HCT116 (cell line): Measurements from ENCODE around the gene SLC7A8. TPM values are rescaled to one million over a fixed set of nuclear protein-coding genes. Genes with fewer than 3 reads are reported as not detected.

Source experiments
- ATAC-seq: fragments of 200-7000 bp; cut with Tn5 transposase; 2 replicates; pipeline ENCODE4 v1.9.1; 2020; ENCODE audit warnings: mild to moderate bottlenecking, moderate library complexity
- BruUV-seq: library from RNA; stranded (reverse); fragments of 400-500 nt; replicated peaks from 2 replicates; lab custom pipeline; 2021; lab: Mats Ljungman, UMichigan
- CTCF ChIA-PET: fragments of 300-600 bp; sonication (Branson Sonifier 250); formaldehyde crosslinking; loops from one replicate; lab custom pipeline; 2021; ENCODE audit warnings: antibody characterized with exemption; lab: Charles Lee
- POLR2A ChIA-PET: fragments of 300-600, 350-600 bp; sonication (Branson Sonifier 250); formaldehyde crosslinking; loops from one replicate; lab custom pipeline; 2021; ENCODE audit warnings: antibody characterized with exemption; lab: Charles Lee
- RAD21 ChIA-PET, 2 experiments: fragments of 300-600 bp; sonication (Branson Sonifier 250); formaldehyde crosslinking; loops; one replicate each; lab custom pipeline; 2023; ENCODE audit warnings: low total read pairs in 2 of 2; ENCODE audit not compliant: uncharacterized antibody in 2 of 2, unreplicated experiment in 2 of 2, low non-redundant PET in 1 of 2; lab: Charles Lee
- DNase-seq: peaks from one replicate; pipeline ENCODE4 v3.0.0-alpha.2; 2010; ENCODE audit warnings: low read depth, low spot score
- H2AFZ ChIP-seq: fragments of 200-600 bp; shearing (Covaris generic), sonication (generic); 2 replicates; pipeline ENCODE4 v1.6.1; 2017; ENCODE audit warnings: low read depth, mixed run types, mixed read lengths, antibody characterized with exemption, low read length; ENCODE audit not compliant: poor library complexity, severe bottlenecking
- H3K27ac ChIP-seq: 2 replicates; pipeline ENCODE4 v1.5.1; 2012; ENCODE audit warnings: low read depth, low read length
- H3K27me3 ChIP-seq: fragments of 200-600 bp; sonication (generic); 2 replicates; pipeline ENCODE4 v1.6.1; 2016; ENCODE audit warnings: mixed run types, low read length, mixed read lengths; ENCODE audit not compliant: insufficient read depth
- H3K36me3 ChIP-seq, 2 experiments: fragments of 200-500 bp in 1 of 2; fragments of 200-600 bp in 1 of 2; sonication (Bioruptor generic) in 1 of 2; sonication (generic) in 1 of 2; 2 replicates each; pipeline versions ENCODE4 v1.5.1 to v1.6.1; 2014 to 2016; ENCODE audit warnings: low read length in 2 of 2, inconsistent platforms in 1 of 2, mixed read lengths in 1 of 2, mixed run types in 1 of 2; ENCODE audit not compliant: insufficient read depth in 2 of 2, control insufficient read depth in 1 of 2
- H3K4me1 ChIP-seq, 2 experiments: fragments of 200-600 bp in 1 of 2; sonication (generic) in 1 of 2; 2 replicates each; pipeline versions ENCODE4 v1.5.1 to v1.6.1; 2012 to 2017; ENCODE audit warnings: low read length in 2 of 2, inconsistent platforms in 1 of 2, mild to moderate bottlenecking in 1 of 2, mixed read lengths in 1 of 2, mixed run types in 1 of 2, moderate library complexity in 1 of 2; ENCODE audit not compliant: insufficient read depth in 2 of 2, control insufficient read depth in 1 of 2
- H3K4me2 ChIP-seq: fragments of 200-600 bp; sonication (generic); 2 replicates; pipeline ENCODE4 v1.6.1; 2017; ENCODE audit warnings: mixed run types, low read length, mixed read lengths
- H3K4me3 ChIP-seq, 2 experiments: fragments of 200-600 bp in 1 of 2; sonication (generic) in 1 of 2; replicated peaks in 1 of 2; 2 replicates each; pipeline ENCODE4 v1.5.1; 2011 to 2016; ENCODE audit warnings: low read length in 2 of 2, control low read depth in 1 of 2, low read depth in 1 of 2, mild to moderate bottlenecking in 1 of 2, mixed read lengths in 1 of 2, mixed run types in 1 of 2
- H3K79me2 ChIP-seq: fragments of 200-600 bp; sonication (generic); 2 replicates; pipeline ENCODE4 v1.6.1; 2017; ENCODE audit warnings: mild to moderate bottlenecking, mixed run types, low read length, moderate library complexity, mixed read lengths; ENCODE audit not compliant: insufficient read depth
- H3K9ac ChIP-seq: fragments of 200-600 bp; sonication (generic); 2 replicates; pipeline ENCODE4 v1.6.1; 2016; ENCODE audit warnings: low read length, mixed read lengths
- H3K9me2 ChIP-seq: fragments of 200-600 bp; sonication (generic), shearing (Covaris generic); 2 replicates; pipeline ENCODE4 v1.6.1; 2017; ENCODE audit warnings: mixed run types, mild to moderate bottlenecking, moderate library complexity; ENCODE audit not compliant: insufficient read depth
- H3K9me3 ChIP-seq, 2 experiments: fragments of 200-500 bp in 1 of 2; fragments of 200-600 bp in 1 of 2; sonication (Bioruptor generic) in 1 of 2; sonication (generic) in 1 of 2; 2 replicates each; pipeline ENCODE4 v1.6.1; 2014 to 2017; ENCODE audit warnings: low read length in 2 of 2, mixed read lengths in 2 of 2, inconsistent platforms in 1 of 2, low read depth in 1 of 2, mild to moderate bottlenecking in 1 of 2, mixed run types in 1 of 2, moderate library complexity in 1 of 2; ENCODE audit not compliant: control insufficient read depth in 1 of 2, insufficient read depth in 1 of 2
- H4K20me1 ChIP-seq: fragments of 200-600 bp; sonication (generic), shearing (Covaris generic); 2 replicates; pipeline ENCODE4 v1.6.1; 2017; ENCODE audit warnings: mixed run types, mild to moderate bottlenecking, moderate library complexity; ENCODE audit not compliant: insufficient read depth
- CEBPB ChIP-seq: IDR thresholded peaks from 2 replicates; pipeline ENCODE4 v1.6.1; 2012; ENCODE audit warnings: low read depth
- EGR1 ChIP-seq: IDR thresholded peaks from 2 replicates; pipeline ENCODE4 v1.6.1; 2012; ENCODE audit warnings: low read depth
- ELF1 ChIP-seq: IDR thresholded peaks from 2 replicates; pipeline ENCODE4 v1.6.1; 2012; ENCODE audit warnings: low read depth, borderline replicate concordance
- EZH2phosphoT487 ChIP-seq: fragments of 200-600 bp; IDR thresholded peaks from 2 replicates; pipeline ENCODE4 v1.6.1; 2018; ENCODE audit warnings: antibody characterized with exemption, borderline replicate concordance
- FOSL1 ChIP-seq: IDR thresholded peaks from 2 replicates; pipeline ENCODE4 v1.6.1; 2012; ENCODE audit warnings: low read depth
- JUND ChIP-seq: IDR thresholded peaks from 2 replicates; pipeline ENCODE4 v1.6.1; 2012
- POLR2AphosphoS5 ChIP-seq: IDR thresholded peaks from 2 replicates; pipeline ENCODE4 v1.6.1; 2011; ENCODE audit warnings: mild to moderate bottlenecking, low read depth, low read length, moderate library complexity
- YY1 ChIP-seq: IDR thresholded peaks from 2 replicates; pipeline ENCODE4 v1.6.1; 2011; ENCODE audit warnings: low read length, low read depth, moderate library complexity, mild to moderate bottlenecking; ENCODE audit not compliant: insufficient replicate concordance; ENCODE audit errors: extremely low read depth
- intact Hi-C: fragments of 100-400 bp; cut with micrococcal nuclease; formaldehyde crosslinking; loops from 2 replicates; pipeline ENCODE4 v1.10.0; 2022
- total RNA-seq: library from RNA; stranded (reverse); gene quantifications from one replicate; pipeline ENCODE4 v1.2.1, GENCODE V29; 2021; ENCODE audit not compliant: unreplicated experiment
- TF ChIP-seq, protein P1 (sequence below): IDR thresholded peaks from 2 replicates; pipeline ENCODE4 v1.6.1; 2011; ENCODE audit warnings: mild to moderate bottlenecking, low read length, moderate library complexity; ENCODE audit not compliant: insufficient replicate concordance; ENCODE audit errors: extremely low read depth
- TF ChIP-seq, protein P2 (sequence below): IDR thresholded peaks from 2 replicates; pipeline ENCODE4 v1.6.1; 2012

The SLC7A8 gene
- total RNA-seq, 1 experiment from 2014 or later, result 5.3 TPM

DNA sequence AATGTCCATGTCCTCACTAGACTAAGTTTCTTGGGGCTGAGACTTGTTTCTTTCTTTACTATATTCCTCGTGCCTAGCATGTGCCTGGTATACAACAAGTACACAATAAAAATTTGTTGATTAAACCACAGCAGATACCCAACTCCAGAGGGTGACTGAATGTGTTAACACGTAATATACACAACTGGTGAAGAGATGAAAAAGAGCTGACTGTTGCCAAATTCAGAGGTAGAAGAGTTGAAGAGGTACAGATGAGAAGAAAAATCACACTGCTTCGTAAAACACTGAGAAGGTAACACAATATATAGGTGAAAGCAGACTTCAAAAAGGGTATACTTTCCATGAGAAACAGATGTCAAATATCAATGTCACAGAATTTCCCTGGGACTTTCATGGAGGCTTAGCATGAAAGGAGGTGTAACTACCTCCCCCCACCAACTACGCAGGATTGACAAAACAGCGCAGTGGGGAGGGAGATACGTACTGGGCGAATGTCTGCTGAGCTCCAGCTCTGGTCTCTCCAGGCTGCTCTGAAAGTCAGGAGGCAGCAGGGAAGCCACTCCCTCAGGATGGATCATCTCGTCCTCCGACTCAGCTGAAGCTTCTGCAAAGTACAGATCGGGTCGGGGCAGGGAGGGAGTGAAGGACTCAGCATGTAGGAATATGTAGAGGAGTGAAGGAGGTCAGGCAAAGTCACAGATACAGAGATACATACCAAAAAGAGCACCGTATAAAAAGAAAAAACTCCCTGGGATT is 93.8 kb downstream of the SLC7A8 start:
- no peak overlapping the region for H3K4me3 ChIP-seq
- peaks cover 4 to 9% of the 10 kb centered on the region in 2 experiments; a peak in 2 of 4 replicates for H3K4me1 ChIP-seq
- TF ChIP-seq, protein P1, sequence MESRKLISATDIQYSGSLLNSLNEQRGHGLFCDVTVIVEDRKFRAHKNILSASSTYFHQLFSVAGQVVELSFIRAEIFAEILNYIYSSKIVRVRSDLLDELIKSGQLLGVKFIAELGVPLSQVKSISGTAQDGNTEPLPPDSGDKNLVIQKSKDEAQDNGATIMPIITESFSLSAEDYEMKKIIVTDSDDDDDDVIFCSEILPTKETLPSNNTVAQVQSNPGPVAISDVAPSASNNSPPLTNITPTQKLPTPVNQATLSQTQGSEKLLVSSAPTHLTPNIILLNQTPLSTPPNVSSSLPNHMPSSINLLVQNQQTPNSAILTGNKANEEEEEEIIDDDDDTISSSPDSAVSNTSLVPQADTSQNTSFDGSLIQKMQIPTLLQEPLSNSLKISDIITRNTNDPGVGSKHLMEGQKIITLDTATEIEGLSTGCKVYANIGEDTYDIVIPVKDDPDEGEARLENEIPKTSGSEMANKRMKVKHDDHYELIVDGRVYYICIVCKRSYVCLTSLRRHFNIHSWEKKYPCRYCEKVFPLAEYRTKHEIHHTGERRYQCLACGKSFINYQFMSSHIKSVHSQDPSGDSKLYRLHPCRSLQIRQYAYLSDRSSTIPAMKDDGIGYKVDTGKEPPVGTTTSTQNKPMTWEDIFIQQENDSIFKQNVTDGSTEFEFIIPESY, result no peak
- TF ChIP-seq POLR2AphosphoS5 (no peak), CEBPB (no peak), EGR1 (no peak), YY1 (no peak), EZH2phosphoT487 (no peak), ELF1 (no peak), JUND (no peak), FOSL1 (no peak)
- TF ChIP-seq, protein P2, sequence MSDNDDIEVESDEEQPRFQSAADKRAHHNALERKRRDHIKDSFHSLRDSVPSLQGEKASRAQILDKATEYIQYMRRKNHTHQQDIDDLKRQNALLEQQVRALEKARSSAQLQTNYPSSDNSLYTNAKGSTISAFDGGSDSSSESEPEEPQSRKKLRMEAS, result no peak
- no TSS peak for BruUV-seq
- DNase-seq (no peak), ATAC-seq (no peak)
- H3K9ac ChIP-seq, result no peak overlapping the region
- H3K79me2 ChIP-seq, result peaks cover 82% of the 10 kb centered on the region
- no peaks in the 10 kb centered on the region for H3K9me2 ChIP-seq
- intact Hi-C loops, result no loop called here
- H3K27me3 ChIP-seq, result no peaks in the 10 kb centered on the region
- POLR2A ChIA-PET, result no interaction called here
- no peaks in the 10 kb centered on the region for H3K9me3 ChIP-seq
- H3K4me2 ChIP-seq, result no peak overlapping the region
- H3K36me3 ChIP-seq, result peaks cover 56 to 58% of the 10 kb centered on the region in 2 experiments
- H3K27ac ChIP-seq, result no peak overlapping the region
- RAD21 ChIA-PET, result no interaction called here
- H2AFZ ChIP-seq, result no peak overlapping the region
- CTCF ChIA-PET, result interaction anchor here (0.9 to 3.1 kb wide), 2 partner anchors 20 to 21 kb away, joined by 3 to 9 read pairs; no protein-coding TSS in a partner anchor
- H4K20me1 ChIP-seq, result peaks cover 6% of the 10 kb centered on the region; the same call in 1 of the 2 replicates
